T47D (cell line): ENCODE data around the gene CD4.

Experiments
- DNase-seq, 2 experiments: peaks; one replicate each; pipeline versions ENCODE4 v3.0.0 to v3.0.0-alpha.2; 2011 to 2012; ENCODE audit warnings: low read depth in 1 of 2, low spot score in 1 of 2
- JUND ChIP-seq: IDR thresholded peaks from 2 replicates; pipeline ENCODE4 v1.6.1; 2012; ENCODE audit warnings: low read depth
- in situ Hi-C: cut with HindIII; loops from 2 replicates; pipeline ENCODE4 v1.10.0; 2016; ENCODE audit warnings: low sequenced_read_pairs, low pct_unique_long_range_greater_than_20kb

The CD4 gene

GRCh38 chr12:6824901-6825381, 35.6 kb downstream of the CD4 start:
- DNase-seq = no peak
- no peak for TF ChIP-seq JUND
- in situ Hi-C loops = no loop called here

DNA sequence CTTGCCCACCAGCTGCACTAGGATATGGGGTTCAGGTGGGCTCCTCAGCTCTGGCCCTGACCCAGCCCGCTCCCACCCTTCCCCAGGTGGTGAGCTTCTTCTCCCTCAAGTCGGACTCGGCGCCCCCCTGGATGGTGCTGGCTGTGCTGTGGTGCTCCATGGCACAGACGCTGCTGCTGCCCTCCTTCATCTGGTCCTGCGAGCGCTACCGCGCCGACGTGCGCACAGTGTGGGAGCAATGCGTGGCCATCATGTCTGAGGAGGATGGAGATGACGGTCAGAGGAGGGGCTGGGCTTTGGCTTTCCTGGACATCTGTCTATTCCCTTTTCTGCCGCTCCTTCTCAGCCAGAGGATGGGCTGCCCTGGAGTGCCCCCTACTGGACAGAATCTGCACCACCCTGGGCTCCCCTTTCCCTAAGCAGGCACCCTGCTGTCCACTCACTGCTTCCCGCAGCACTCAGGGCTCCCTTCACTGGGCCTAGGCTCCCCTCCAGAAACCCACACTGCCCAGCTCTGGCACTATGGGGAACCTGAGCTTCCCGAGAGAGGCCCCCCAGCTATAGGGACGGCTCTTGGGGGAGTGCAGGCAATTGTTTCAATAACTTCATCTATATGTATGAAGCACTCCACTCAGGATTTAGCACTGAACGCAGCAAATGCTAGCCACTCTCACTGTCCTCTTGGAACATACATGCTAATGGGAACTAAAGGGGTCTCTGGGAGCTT, 36.2 kb downstream of the CD4 start:
- in situ Hi-C loops = no loop called here
- TF ChIP-seq JUND = no peak

DNA sequence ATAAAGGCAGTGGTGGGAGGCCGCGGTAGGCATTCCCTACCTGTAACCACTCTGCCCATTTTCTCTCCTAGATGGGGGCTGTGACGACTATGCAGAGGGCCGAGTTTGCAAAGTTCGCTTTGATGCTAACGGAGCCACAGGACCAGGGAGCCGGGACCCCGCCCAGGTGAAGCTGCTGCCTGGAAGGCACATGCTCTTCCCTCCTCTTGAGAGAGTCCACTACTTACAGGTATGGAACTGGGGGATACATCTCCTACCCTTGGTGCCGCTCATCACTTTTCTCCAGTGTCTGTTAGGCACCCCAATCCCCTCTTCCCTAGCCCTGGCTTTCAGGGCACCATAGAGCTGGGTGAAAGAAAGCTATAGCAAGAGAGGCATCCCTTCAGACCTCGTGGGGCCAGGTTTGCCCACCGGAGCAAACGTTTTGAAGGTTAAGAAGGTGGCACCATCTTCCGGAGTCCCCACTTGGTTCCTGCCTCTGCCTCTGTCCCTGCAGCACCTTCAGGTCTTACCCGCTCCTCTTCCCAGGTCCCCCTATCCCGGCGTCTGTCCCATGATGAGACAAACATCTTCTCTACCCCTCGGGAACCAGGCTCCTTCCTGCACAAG, 36.9 kb downstream of the CD4 start:
- in situ Hi-C loops = no loop called here
- no peak for TF ChIP-seq JUND

More for the DNA sequence above, 36.2 kb downstream of the CD4 start:
- peak; percentile 64 to 70 for DNase-seq

DNA sequence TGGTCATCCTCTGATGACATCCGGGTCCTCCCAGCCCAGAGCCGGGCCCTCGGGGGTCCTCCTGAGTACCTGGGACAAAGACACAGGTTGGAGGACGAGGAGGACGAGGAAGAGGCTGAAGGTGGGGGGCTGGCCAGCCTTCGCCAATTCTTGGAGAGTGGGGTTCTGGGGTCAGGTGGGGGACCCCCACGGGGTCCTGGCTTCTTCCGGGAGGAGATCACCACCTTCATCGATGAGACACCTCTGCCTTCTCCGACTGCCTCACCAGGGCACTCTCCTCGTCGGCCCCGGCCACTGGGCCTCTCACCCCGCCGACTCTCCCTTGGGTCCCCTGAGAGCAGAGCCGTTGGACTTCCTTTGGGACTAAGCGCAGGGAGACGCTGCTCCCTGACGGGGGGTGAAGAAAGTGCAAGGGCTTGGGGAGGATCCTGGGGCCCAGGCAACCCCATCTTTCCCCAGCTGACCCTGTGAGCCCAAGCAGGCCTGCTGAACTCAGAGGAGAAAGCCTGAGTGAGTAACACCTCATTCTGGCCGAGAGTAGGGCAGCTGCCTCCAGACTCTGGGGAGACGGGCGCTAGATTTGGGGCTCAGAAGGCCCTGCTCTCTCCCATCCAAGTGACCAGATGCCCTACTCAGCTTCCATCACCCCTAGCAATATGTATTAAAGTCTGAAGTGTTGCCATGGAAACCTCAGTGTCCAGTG, 37.6 kb downstream of the CD4 start:
- in situ Hi-C loops = no loop called here
- TF ChIP-seq JUND = no peak
- no peak for DNase-seq

More for the DNA sequence above, 36.9 kb downstream of the CD4 start:
- no peak for DNase-seq

- no peak for TF ChIP-seq JUND
- DNase-seq = peak in 1 of 2 experiments; percentile 54
- in situ Hi-C loops = no loop called here
Measured at GRCh38 chr12:6827437-6827911, 38.1 kb downstream of the CD4 start.

DNA sequence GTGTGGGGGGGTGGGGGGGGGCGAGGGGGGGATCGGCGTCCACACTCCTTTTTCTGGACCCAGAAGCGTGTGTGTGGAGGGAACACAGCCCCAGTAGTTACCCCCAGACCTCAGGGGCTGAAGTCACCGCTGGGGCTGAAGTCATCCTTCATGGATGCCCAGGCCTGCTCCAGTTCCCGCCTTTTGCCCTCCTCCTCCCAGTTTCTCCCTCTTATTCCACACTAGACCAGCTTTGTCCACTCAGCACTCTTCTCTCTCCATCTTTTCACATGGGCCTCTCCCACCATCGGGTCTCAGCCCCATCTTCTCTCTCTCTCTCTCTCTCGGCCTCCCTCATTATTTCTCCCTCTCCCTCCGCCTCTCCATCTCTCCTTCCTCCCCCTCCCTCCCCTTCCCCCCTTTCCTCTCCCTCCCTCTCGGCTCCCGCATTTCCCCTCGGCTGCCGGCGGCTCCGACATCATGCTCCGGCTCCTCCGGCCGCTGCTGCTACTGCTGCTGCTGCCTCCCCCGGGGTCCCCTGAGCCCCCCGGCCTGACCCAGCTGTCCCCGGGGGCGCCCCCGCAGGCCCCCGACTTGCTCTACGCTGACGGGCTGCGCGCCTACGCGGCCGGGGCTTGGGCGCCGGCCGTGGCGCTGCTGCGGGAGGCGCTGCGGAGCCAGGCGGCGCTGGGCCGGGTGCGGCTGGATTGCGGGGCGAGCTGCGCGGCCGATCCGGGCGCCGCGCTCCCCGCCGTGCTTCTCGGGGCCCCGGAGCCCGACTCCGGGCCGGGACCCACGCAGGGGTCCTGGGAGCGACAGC, 38.9 kb downstream of the CD4 start, which contains the start of gene P3H3:
Gene P3H3 (plus strand): TSS at position 426 of the 799 bp plus-strand sequence. CDS start 34 bp downstream, at position 460.
- no peak for DNase-seq
- in situ Hi-C loops = no loop called here
- TF ChIP-seq JUND = no peak

DNA sequence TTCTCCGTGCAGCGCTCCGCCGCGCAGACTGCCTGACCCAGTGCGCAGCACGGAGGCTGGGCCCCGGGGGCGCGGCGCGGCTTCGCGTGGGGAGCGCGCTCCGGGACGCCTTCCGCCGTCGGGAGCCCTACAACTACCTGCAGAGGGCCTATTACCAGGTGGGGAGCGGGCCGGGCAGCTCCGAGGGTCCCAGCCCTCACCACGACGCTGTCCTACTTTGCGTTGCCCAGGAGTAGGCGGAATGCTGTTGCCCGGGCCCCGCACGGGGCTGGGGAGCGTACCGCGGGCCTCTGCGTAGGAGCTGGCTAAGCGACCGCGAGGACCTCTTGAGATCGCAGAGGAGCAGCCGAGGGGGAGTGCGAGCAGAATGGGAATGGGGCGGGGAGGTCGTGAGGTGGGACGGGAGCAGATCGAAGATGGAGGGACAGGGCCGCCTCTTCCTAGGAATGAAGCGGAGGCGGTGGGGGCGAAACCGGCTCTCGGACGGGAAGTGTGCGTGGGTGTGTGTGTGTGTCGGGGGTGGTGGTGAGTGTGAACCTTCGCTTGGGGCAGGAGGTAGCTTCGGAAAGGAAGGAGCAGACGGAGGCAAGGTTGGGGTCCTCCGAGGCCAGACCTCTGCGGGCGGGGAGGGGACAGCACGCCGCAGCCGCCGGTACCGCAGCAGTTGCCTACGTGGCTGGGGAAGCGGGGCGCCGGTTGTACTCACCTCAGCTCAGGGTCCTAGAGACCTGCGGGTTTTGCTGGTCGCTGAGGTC, 39.6 kb downstream of the CD4 start:
- in situ Hi-C loops = no loop called here
- DNase-seq = no peak
- TF ChIP-seq JUND = no peak

- in situ Hi-C loops = no loop called here
- TF ChIP-seq JUND = no peak
- DNase-seq = no peak
Measured at GRCh38 chr12:6829536-6830220, 40.4 kb downstream of the CD4 start.

DNA sequence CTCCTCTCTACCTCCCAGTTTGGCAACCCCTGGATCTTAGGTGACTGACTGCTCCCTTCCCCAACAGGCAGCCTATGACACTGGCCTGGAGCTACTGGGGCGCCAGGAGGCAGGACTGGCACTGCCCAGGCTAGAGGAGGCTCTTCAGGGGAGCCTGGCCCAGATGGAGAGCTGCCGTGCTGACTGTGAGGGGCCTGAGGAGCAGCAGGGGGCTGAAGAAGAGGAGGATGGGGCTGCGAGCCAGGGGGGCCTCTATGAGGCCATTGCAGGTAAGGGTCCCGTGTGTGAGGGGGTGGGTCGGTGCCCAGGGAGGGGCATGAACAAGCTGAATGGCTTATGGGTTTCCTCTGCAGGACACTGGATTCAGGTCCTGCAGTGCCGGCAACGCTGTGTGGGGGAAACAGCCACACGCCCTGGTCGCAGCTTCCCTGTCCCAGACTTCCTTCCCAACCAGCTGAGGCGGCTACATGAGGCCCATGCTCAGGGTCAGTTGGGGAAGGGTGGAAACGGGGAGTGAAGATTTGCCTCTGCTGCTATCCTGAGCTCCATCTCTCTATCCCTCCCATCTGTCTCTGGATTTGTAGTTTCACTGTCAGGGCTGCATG, 41.1 kb downstream of the CD4 start:
- no peak for TF ChIP-seq JUND

DNA sequence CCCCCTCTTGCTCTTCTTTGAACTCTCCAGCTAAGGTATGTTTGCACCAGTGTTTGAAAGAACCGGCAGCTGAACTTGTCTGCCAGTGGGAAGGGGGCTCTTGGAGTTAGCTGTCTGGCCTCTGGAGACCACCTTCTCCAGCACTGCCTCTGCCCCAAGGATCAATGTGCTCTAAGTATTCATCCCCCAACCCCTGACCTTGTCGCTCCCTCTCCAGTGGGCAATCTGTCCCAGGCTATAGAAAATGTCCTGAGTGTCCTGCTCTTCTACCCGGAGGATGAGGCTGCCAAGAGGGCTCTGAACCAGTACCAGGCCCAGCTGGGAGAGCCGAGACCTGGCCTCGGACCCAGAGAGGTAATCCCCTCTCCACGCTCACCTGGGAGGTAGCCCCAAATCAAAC, 41.7 kb downstream of the CD4 start:
- in situ Hi-C loops = no loop called here
- no peak for TF ChIP-seq JUND
- DNase-seq = no peak

More for the DNA sequence above, 41.1 kb downstream of the CD4 start:
- no peak for DNase-seq
- in situ Hi-C loops = no loop called here
